NCI-H526 (cell line): ENCODE data around the gene PODXL2.
"Not testable (repeated sequence)": the region's sequence is repeated elsewhere in the genome, so short reads cannot be mapped to it uniquely, and the experiment has no call there.

ENCODE experiments used
- DNase-seq, 2 experiments: peaks; one replicate each; lab custom pipeline; 2025; lab: John Stamatoyannopoulos, UW

PODXL2 gene

GRCh38 chr3:127630811-127631714 lies 2.1 kb downstream of the PODXL2 start:
- DNase-seq = no peak

- DNase-seq = no peak
Measured at GRCh38 chr3:127632035-127632820, 3.2 kb downstream of the PODXL2 start.

GRCh38 chr3:127634653-127635052 lies 5.7 kb downstream of the PODXL2 start:
- no peak for DNase-seq

GRCh38 chr3:127637546-127637945 lies 8.6 kb downstream of the PODXL2 start:
- peak in 1 of 2 experiments; percentile 18 for DNase-seq

GRCh38 chr3:127637971-127638370 lies 9.0 kb downstream of the PODXL2 start:
- no peak for DNase-seq

GRCh38 chr3:127639173-127640041 lies 10.4 kb downstream of the PODXL2 start:
- no peak for DNase-seq

GRCh38 chr3:127640042-127640355 lies 11.0 kb downstream of the PODXL2 start:
- DNase-seq = no peak

GRCh38 chr3:127644641-127645370 lies 15.8 kb downstream of the PODXL2 start:
- no peak for DNase-seq

GRCh38 chr3:127645371-127646015 lies 16.5 kb downstream of the PODXL2 start:
- DNase-seq = no peak

GRCh38 chr3:127646501-127647046 lies 17.6 kb downstream of the PODXL2 start:
- DNase-seq = no peak

- DNase-seq = no peak
Measured at GRCh38 chr3:127647166-127647844, 18.3 kb downstream of the PODXL2 start.

- DNase-seq = no peak
Measured at GRCh38 chr3:127647845-127648204, 18.8 kb downstream of the PODXL2 start.

GRCh38 chr3:127650236-127650635 lies 21.3 kb downstream of the PODXL2 start:
- no peak for DNase-seq

- DNase-seq = no peak
Measured at GRCh38 chr3:127651516-127652172, 22.7 kb downstream of the PODXL2 start.

- peak; percentile 14 to 74 for DNase-seq
Measured at GRCh38 chr3:127652246-127652995, 23.4 kb downstream of the PODXL2 start.

GRCh38 chr3:127654374-127654773 lies 25.4 kb downstream of the PODXL2 start:
- DNase-seq = no peak

- not testable (repeated sequence) for DNase-seq
Measured at GRCh38 chr3:127654993-127655392, 26.0 kb downstream of the PODXL2 start.

GRCh38 chr3:127655641-127656040 lies 26.7 kb downstream of the PODXL2 start:
- no peak for DNase-seq

GRCh38 chr3:127656906-127657305 lies 27.9 kb downstream of the PODXL2 start:
- DNase-seq = no peak
